NCI-H128 (cell line): Measurements from ENCODE around the gene DISC1.

Experiments used
- DNase-seq: peaks from one replicate; lab custom pipeline; 2025; ENCODE audit not compliant: unreplicated experiment; lab: John Stamatoyannopoulos, UW

The DISC1 gene

DNA sequence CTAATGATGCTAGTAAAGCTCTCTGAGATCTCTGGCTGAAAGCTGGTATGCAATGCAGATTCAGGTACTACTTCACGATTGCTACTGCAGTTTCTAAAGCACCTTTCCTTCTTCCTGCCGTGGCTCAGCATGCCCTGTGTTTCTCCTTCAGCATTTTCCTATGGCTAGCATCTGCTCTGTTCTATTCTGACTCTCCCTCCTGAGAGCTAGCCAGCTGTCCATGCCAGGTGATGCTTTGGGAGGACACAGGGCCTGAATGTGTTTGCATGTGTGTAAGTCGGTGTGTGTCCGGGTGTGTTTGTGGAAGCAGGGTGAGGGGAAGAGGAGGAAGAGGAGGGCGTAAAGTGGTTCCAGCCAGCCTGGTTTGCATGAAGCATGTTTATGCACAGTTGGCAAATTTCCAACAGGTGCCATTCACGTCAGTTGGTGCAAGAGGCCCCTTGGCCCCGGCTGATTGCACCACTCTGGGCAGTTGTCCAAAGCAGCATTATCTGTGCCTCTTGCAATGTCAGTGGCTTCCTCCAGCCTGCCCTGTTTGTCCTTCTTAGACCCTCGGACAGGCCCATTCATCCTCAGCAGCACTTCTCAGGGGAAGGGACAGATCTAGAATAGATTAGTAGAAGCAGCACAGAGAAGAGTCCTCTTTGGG lies 433.3 kb downstream of the DISC1 start:
- no peak for DNase-seq

DNA sequence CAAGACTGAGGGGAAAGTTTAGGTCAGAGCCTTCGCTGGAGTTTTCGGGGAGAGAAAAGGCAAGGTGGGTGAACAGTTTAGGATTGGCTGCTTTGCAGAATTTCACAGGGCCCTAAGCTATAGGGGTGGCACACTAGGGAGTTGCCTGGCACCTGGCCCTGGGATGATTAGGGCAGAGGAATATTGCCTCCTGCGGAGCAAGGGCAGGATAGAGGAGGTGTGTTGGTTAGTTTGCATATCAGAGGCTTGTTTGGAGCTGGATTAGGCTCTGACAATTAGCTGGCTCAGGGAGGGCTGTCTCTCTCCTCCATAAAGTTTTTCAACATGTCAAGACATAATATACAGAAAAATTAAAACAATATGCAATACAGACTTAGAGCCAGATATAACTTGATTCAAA lies 436.4 kb downstream of the DISC1 start:
- no peak for DNase-seq

DNA sequence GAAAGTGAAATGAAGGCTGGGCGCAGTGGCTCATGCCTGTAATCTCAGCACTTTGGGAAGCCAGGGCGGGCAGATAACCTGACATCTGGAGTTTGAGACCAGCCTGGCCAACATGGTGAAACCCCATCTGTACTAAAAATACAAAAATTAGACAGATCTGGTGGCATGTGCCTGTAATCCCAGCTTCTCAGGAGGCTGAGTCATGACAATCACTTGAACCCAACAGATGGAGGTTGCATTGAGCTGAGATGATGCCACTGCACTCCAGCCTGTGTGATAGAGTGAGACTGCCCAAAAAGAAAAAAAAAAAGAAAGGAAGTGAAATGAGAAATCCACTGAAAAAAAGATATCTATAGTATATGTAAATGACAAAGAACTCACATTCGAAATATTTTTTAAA lies 439.9 kb downstream of the DISC1 start:
- DNase-seq: no peak

DNA sequence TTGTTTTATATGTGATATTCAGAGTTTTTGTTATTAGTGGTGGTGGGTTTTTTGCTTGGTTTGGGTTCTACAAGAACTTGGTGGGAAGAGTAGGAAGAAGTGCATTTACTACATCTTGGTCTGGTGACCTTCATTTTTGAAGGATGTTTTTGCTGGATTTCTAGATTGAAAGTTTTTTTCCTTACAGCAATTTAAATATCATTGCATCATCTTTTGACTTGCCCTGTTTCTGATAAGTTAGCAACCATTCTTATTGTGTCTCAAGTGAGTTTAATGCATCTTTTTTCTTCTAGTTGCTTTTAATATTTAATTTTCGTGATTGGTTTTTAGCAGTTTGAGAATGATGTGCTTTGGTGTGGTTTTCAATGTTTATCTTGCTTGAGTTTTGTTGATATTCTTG lies 447.7 kb downstream of the DISC1 start:
- no peak for DNase-seq

DNA sequence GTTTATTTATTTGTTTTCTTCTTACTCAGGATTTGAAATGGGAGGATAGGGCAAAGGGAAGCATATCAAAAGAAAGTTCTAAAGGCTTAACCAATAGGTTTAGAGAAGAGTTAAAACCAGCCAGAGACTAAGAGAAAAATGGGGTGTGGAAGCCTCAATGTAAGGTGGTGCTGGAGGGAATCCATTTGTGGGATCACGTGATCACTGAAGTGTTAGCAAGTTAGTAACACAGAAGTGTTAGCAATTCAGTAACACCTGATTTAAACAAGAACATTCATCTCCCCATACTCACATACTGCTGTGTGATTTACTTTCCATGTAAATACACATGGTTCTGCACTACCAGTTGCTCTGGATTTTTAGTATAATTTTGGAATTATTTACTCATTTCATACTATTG lies 451.2 kb downstream of the DISC1 start:
- no peak for DNase-seq

DNA sequence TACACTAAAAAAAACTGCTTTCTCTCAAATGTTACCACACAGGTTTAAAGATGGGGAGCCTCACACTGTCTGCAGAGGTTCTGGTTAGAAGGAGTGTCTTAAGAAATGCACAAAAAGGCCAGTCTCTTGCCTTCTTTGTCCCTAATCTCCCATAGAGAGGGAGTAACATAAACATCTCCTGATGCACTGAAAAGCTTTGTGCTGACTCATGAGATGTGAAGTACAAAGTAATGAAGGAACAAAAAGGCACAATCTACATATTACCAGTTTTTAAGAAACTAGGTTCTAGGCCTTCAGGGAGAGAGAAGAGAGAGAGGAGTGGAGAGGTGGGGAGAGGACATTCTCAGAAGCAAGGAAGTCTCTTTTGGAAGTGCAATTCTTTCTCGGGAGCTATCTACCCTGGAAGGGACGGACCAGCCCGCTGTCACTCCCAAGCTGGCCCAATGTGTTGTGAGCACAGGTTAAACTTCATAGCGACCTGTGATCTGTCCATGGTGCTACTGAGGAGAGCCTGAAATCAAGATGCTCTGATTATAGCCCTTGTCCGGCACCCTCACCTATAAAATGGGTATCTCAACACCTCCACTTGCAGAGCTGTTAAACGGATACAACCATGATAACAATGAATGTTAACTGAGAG lies 458.1 kb downstream of the DISC1 start:
- no peak for DNase-seq

DNA sequence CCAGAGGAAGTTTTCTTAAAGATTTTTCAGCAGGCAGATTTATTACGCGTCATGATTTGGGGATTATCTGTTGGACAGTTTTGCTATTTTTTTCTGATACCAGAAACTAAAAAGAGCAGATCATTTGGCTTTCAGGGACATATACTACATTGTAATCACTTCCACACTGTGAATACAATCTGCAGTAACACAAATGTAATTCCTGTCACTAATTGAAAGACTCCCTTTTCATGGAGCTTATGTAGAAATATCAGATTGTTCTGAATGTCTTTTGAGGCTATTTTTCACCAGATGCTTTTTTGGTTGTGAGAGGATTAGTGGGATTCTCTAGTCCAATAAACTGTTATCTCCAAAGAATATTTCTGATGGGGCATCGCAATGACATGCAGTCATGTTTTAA lies 464.2 kb downstream of the DISC1 start:
- DNase-seq: no peak
